ENCODE data around the gene NFIC.
"Not testable (repeated sequence)": the region's sequence is repeated elsewhere in the genome, so short reads cannot be mapped to it uniquely, and the experiment has no call there.

Gene NFIC

DNA sequence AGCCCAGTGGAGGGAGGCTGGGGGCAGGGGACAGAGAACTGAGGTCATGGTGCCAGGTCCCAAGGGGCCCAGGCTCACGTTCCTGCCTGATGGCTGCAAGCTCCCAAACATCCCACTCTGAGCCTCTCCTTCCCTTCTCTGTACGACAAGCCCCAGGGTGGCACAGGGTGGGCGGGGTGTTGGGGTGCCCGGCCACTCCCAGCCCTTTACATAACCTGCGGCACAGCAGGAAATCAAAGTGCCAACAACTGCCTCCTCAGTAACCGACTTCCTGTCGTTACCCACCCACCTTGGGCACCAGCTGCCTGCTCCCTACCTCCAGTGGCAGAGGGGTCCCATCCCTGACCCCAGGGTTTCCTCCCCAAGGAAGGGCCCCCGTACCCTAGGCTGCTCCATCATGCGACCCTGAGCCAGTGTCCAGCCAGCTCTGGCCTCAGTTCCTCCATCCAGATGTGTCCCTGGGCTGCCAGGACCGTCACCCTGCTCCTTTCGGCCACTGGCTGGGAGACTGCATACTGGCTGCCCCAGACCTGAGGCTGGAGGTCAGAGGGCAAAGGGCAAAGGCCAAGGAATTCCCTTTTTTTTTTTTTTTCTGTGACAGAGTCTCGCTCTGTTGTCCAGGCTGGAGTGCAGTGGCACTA lies 27.7 kb upstream of the NFIC start:
- DNase-seq, result no peak

DNA sequence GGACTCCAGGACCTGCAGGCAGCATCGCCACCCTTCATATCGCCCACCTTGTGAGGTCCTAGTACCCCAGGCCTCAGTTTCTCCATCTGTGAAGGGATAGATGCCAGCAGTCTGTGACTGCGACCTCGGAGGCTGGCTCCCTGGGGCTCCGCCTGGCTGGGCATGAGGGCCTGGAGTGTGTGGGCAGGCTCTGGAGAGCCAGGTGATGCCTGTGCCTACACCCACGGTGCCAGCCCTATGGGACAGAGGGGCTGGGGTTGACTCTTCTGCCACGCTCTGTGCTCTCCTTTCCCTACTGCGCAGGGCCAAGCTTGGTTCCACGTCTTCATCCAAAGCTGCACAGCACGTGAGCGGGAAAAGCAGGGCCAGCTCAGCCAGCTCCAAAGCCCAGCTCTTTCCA lies 26.0 kb upstream of the NFIC start:
- no peak for DNase-seq

DNA sequence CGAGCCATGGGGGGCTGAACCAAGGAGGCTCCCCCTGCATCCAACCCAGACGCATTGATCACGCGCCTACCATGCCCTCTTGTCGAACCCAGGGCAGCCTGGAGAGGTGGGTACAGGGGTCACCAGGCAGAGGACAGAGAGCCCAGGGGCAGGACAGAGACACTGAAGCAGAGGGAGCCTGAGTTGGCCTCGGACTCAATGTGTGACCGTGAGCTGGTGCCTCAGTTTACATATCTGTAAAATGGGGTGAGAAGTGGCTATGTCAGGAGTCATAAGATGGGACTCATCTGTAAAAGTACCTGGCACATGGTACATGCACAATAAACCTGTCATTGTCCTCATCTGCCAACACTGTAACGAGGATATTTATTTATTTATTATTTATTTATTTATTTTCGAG lies 24.1 kb upstream of the NFIC start:
- DNase-seq, result no peak

DNA sequence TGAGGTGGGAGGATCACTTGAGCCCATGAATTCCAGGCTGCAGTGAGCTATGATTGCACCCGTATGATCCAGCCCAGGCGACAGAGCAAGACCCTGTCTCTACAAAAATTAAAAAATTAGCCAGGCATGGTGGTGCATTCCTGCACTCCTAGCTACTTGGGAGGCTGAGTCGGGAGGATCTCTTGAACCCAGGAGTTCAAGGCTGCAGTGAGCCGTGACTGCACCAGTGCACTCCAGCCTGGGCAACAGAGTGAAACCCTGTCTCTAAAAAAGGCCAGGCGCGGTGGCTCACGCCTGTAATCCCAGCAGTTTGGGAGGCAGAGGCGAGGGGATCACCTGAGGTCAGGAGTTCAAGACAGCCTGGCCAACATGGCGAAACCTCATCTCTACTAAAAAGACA lies 23.4 kb upstream of the NFIC start:
- DNase-seq, result not testable (repeated sequence)

DNA sequence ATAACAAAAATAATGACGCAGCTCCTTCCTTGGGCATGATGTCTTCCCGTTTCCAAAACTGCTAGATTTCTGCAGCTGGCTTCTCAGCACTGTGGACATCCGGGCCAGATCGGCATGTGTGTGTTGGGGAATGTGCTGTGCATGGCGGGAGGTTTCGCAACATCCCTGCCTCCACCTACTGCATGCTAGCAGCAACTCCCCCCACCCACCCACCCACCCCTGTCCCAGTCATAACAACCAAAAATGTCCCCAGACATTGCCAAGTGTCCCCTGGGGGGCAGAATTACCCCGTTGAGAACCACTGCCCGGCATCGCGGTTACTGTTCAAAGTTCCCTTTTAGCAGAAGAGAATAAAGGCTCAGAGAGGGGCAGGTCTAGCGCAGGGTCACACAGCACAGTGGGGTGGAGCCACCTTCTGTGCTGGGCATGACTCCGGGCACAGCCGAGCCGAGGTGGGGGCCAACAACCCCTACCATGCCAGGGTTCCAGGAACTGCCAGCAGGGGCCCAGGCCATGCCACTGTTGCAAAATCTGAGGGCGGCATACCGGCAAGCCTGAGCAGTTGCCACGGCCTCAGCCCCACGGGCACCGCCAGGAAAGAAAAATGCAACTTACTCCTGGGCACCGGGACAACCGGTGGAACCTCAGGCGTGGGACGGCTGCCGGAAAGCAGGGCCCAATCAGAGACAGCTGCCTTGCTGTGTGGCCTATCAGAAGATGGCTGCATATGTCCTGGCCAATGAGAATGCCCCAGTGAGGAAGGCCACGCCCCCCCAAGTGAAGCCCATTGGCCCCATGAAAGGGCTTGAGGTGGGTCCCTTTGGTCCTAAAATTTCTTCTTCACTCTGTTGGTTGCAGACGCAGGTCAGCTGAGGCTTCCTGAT lies 22.5 kb upstream of the NFIC start:
- DNase-seq, result peak in 1 of 2 experiments; percentile 61

DNA sequence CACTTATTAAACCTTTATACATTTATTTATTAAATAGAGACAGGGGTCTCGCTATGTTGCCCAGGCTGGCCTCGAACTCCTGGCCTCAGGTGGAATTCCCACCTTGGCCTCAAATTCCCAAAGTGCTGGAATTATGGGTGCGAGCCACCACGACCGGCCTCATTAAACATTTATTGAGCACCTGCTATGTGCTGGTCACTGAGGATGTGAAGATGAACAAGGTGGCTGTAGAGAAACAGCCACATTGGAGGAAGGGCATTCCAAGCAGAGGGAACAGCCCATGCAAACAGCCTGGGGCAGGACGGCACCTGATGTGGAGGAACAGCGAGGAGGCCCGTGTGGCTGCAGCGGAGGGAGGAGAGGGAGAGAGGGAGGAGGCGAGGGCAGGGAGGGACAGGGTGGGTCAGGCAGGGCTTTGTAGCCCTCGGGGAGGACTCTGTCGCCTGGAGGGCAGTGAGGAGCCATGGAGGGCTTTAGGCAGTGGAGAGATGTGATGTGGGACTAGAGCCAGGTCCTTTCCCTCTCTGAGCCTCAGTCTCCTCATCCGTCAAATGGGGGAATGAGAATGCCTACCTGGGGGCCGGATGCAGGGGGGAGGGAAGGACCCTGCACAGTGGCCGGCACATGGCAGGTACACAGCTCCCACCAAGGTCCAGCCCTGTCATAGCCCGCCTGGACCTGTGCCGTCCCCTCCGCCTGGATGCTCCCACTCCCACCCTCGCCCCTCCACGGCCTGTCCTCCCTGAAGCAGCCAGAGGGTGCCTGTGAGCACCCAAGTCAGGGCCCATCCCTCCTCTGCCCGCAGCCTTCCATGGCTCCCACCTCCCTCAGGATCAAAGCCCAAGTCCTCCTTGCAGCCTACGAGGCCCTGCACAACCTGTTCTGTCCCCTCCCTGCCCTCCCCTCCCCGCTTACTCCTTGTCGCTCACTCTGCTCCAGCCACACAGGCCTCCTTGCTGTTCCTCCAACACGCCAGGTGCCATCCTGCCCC lies 21.5 kb upstream of the NFIC start:
- DNase-seq, result no peak

DNA sequence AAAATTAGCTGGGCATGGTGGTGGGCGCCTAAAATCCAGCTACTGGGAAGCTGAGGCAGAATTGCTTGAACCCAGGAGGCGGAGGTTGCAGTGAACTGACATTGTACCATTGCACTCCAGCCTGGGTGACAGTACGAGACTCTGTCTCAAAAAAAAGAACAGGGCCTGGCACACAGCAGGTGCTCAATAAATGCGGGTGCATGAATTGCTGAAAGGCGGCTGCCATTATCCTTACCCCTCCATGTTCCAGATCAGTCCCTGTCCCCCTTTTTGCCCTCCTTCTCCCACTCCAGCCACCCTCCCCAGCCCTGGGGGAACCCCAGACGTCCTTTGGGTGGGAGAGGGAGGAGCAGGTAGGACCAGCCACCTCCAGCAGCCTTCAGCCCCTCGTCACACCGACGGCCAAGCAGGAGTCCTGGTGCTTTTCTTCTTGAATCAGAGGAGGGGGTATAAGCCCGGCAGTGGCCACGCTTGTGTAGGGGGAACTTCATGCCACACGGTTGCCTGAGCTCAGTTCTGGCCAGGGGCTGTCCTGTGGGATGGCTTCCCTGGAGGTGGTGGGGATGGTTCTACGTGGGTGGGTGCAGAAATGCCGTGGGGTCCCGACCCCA lies 20.4 kb upstream of the NFIC start:
- DNase-seq, result no peak

DNA sequence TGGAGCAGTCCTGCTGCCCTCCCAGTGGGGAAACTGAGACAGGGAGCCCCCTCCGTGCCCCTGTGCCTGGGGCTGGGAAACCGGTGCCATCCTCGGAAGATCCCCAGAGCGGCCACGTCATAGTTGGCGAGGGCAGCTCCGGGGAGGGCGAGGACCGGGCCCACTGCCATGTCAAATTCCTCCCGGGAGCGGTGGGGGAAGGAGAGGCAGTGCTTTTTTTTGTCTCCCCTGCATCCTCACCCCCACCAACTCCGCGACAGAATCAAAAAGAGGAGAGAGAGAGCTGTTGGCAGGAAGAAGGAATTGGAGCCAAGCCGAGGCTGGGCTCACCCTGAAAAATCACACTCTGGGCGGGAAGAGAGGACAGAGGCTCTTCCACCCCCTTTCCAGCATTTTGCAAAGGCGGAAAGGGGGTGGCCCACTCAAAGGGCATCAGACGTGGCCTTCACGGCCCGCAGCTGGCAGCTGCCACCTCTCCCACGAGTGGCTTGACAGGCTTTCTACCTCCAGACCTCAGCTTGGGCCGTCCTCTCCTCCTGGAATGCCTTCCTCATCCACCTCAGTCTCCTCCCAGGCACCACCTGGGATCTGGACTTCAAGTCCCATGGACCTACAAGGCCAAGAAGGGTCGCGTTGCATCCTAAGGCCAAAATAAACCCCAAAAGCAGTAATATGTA lies 19.6 kb upstream of the NFIC start:
- DNase-seq, result peak; percentile 94 to 97

DNA sequence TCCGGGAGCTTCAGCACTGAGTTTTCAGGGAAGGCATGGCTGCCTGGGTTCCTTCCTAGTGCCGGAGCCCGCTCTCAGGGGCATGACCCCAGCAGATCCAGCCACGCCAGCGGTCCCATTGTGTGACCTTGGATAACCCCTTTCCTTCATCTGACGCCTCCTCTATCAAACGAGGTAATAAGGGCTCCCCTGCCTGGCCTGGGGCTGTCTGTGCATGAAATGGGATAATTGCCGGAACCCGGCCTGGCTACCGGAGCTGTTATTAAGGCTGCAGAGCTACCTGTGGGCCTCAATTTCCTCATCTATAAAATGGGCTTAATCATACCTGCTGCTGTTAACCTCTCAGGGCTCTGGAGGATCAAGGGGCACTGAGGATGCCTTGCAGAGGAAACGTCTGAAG lies 18.3 kb upstream of the NFIC start:
- DNase-seq, result no peak

DNA sequence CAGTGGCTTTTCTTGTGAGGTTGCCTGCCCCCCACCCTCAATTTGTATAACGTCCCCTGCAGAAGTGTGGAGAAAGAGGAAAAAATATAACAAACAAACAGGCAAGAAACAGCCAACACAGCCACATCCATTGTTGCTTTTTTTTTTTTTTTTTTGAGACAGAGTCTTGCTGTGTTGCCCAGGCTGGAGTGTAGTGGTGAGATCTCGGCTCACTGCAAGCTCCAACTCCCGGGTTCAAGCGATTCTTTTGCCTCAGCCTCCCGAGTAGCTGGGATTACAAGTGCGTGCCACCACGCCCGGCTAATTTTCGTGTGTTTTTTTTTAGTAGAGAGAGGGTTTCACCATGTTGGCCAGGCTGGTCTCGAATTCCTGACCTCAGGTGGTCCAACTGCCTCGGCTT lies 17.9 kb upstream of the NFIC start:
- not testable (repeated sequence) for DNase-seq

DNA sequence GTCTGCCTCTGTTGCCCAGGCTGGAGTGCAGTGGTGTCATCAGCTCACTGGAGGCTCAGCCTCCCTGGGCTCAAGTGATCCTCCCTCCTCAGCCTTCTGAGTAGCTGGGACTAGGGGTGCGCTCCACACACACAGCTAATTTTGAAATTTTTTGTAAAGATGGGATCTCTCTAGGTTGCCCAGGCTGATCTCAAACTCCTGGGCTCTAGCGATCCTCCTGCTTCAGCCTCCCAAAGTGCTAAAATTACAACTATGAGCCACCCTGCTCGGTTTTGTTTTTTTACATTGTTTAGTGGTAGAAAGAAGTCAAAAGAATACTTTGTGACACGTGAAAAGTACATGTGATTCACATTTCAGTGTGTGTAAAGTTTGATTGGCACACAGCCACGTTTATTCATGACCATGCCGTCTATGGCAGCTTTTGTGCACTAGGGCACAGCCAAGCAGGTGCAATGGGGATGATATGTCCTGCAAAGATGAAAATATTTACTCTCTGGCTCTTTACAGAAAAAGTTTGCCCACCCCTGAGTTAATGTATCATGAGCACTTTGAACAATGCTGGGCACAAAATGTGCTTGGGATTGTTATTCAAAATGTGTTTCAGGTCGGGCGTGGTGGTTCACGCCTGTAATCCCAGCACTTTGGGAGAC lies 16.2 kb upstream of the NFIC start:
- no peak for DNase-seq

DNA sequence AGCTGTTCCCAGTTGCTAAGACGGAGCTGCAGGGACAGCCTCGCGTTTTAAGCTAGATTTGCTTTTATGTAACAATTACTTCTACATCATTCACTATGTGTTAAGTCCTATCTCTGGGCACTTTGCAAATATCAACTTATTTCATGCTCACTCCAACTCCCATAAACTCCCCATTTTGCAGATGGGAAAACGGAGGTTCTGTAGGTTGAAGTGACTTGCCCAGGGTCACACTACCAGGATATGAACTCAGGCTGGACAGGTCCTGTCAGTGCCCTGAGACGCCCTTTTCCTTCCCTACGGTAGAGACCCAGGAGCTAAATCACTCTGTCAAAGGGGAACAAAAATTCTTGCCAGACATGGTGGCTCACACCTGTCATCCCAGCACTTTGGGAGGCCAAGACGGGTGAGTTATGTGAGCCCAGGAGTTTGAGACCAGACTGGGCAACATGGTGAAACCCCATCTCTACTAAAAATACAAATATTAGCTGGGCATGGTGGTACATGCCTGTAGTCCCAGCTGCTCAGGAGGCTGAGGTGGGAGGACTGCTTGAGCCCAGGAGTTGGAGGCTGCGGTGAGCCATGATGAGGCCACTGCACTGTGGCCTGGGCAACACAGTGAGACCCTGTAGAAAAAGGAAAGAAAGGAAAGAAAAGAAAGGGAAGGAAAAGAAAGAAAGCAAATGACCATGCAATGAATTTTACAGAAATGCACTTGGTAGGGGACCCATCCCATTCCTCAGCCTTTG lies 14.5 kb upstream of the NFIC start:
- no peak for DNase-seq

DNA sequence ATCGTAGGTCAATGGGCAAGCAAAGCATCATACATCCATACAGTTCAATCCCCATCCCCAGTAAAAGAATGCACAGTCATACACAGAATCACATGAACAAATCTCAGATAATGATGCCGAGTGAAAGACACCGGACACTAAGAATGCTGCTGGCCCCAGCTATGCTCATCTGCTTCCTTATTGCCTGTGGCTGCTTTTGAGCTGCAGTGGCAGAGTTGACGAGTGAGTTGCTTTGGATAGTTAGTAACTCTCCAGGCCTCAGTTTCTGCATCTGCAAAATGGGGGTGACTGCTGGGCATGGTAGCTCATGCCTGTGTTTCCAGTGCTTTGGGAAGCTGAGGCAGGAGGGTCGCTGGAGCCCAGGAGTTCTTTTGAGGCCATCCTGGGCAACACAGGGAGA lies 12.9 kb upstream of the NFIC start:
- no peak for DNase-seq

DNA sequence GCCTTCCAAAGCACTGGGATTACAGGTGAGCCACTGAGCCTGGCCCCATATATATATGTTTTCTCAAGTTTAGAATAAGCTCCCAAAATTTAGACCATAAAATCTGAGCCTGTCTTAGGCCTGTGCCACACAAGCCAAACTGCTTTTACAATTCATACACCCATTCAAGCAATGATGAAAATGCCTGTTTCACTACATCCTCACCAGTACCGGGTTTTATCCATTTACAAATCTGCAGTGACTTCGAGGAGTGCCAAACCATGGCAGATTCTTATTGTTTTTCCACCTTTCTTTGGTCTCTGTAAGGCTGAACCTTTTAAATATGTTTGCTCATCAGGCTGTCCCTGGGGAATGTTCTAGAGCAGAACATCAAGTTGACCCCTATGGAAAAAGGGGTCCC lies 9.6 kb upstream of the NFIC start:
- no peak for DNase-seq

DNA sequence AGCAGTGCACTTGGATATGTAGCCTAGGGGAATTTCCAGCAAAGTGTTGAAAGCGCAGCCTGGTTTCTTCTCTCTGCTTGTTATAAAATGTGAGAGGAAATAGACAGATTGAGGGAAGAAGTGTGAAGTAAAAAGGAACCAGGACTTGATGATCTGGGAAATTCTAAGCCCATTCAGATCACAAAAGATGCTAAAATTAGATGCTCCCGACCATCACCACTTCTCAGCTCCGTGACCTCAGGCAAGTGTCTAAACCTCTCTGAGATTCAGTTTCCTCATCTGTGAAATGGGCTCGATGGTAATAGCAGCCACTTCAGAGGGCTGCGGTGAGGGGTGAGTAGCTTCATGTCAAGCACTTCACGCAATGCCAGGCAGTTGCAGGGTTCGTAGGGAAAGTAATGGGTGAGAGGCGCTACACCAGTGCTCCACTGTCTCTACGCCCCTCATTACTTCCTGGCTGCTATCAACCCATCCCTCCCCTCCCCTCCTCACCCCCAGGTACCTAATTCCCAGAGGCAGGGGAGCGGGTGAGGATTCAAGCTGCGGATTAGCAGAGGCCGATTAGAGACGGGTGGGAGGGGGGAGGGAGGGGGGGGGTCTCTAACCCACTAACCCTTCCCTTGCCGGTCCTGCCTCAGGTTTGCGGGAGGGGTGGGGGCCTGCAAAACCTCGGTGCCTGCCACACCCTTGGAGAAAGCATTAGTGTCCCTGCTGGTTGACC lies 9.0 kb upstream of the NFIC start:
- no peak for DNase-seq

DNA sequence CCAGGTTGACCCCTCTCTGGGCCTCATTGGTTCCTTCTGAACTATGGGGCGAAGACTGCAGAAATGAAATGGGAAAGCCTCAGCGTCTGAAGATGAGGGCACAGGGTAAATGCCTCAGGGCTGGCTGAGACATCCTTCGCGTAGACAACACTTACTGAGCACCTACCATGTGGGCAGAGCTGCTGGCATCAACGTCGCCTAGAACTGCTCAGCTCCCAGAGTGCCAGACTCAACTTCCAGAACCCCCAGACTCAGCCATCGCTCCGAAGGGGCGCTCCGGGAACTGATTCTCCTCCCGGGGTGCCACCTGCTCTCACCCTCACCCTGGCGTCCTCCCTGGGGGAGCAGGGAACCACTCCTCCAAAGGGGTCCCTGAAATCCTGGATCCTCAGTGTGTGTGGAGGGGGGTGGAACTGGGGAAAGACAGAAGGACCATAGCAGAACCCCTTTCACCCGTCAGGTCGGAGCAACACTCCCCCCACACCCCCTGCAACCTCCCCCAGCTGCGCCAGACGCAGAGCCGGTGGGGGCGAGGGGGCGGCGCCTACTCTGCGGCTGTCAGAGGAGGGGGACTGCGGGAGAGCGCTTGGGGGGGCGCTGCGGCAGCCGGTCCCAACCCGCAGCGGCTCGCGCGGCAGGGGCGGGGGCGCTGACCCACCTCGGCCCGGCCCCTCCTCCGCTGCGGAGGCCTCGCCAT lies 8.2 kb upstream of the NFIC start:
- no peak for DNase-seq

DNA sequence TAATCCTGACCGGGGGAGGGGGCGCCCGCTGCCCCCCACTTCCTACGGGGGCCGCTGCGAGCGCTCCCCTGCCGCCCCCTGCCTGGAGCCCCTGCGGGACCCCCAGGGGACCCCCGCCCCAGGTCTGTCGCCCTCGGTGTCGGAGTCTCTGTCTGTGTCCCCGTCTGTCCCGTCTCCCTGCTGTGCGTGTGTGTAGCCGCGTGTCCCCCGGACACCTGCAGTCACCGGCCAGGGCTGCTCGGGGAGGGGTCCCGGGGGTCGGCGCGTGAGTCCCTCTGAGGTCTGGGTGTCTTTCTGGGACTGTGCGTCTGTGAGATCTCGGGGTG lies 7.7 kb upstream of the NFIC start:
- DNase-seq, result no peak

DNA sequence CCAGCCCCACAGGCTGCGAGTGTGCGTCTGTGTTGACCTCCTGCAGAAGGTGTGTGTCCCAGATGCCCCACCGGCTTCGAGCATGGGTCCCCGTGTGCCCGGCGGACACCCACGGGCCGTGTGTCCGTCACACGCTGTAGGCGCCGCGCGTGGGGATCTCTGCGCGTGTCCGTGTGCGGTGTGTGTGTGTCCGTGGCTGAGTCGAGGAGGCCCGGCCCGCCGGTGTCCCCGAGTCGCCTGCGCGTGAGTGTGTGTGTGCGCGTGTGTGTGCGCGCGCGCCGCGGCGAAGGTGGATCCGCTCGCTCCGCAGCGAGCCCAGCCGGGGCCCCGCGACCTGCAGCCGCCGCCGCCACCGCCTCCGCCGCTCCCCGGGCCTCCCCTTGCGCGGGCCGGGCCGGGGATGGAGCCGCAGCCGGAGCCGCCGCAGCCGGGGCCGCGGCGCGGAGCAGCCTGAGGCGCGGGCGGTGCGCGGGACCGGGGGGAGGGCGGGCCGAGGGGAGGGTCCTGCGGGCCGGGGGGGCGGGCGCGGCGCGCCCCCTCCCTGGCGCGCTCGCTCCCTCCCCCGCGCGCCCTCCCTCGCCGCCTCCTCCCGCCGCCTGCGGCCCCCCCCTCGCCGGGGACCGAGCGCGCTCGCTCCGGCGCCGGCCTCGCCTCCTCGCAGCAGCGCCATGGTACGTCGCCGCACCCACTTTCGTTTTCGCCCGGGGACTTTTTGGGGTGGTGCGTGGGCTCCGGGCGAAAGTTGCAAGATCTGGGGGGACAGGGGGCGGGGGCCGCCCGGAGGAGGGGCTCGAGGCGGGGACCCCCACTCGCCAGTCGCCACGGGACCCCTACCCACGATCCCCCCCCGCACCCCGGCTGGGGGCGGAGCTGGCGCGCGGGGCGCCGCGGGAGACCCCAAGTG lies 7.1 kb upstream of the NFIC start:
- peak in 1 of 2 experiments; percentile 63 for DNase-seq
